HL-60 (cell line): ENCODE measurements around the gene SRR.

Experiments
- CTCF ChIP-seq: IDR thresholded peaks from one replicate; pipeline ENCODE4 v1.5.1; 2011; ENCODE audit warnings: low read length, control low read depth, inconsistent platforms; ENCODE audit not compliant: insufficient read depth
- REST ChIP-seq: IDR thresholded peaks from 2 replicates; pipeline ENCODE4 v1.6.1; 2012; ENCODE audit warnings: low read depth; ENCODE audit not compliant: insufficient replicate concordance

GRCh38 chr17:2271985-2272702 lies 31.6 kb upstream of the SRR start:
- TF ChIP-seq CTCF: no peak
- no peak for TF ChIP-seq REST
